NCI-H1694 treated with DMSO at 0.1 percent for 48 hours (cell line): Measurements from ENCODE around the gene KIAA1958.

Source experiments
- DNase-seq: peaks from one replicate; lab custom pipeline; 2025; lab: John Stamatoyannopoulos, UW

Gene KIAA1958

DNA sequence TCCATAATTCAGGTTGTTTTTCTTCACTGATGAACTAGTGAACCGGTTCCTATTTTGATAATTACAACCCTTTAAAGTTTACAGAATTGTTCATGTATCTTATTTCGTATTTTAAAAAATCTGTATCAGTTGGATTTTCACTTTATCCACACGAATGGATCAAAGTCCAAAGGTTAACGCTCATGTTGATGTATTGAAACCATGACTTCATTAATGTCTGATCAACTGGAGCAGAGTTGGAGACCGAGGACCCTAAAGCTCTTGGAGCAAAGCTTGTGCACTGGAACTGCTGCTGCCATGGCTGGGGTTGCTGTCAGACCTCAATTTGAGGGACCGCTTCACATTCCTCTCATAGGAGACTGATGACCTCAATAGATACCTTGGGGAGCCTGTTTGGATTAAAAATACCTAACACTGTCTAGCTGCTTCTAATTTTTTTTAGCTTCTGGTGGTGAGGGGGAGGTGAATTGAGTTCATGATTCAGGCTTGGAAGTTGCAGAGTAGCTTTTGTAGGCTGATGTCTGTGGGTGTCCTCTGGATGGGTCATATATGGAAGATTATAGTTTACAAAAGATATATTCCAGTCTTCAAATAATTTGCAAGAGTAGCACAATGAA, 45.1 kb downstream of the KIAA1958 start:
- no peak for DNase-seq

DNA sequence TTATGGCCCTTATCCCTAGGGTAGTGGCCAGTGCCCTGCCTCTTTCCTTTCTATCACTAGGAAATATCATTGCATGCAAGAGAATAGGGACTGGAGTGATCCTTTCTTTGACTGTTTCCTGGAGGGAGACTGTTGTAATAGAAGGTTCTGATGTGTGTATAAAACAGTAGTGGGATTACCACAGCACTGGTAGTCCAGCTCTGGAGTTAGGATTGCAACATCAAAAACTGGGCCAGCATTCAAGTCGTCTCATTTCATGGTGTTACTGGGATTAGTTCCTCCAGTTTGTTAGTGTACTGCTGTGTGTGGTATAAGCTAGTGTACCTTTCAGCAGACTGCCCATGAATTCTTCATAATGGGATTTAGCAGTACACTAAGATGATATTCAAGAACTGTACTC, 45.8 kb downstream of the KIAA1958 start:
- no peak for DNase-seq

DNA sequence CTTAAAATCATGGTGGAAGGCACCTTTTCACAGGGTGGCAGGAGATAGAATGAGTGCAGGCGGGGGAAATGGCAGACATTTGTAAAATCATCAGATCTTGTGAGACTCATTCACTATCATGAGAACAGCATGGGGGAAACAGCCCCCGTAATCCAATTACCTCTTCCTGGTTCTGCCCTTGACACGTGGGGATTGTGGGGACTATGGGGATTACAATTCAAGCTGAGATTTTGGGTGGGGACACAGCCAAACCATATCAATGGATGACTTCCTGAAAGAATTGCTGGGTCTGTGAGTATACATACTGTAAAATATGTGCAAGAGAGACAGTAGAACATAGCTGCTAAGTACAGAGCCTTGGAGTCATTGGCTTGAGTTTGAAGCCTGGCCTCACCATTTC, 47.0 kb downstream of the KIAA1958 start:
- no peak for DNase-seq

DNA sequence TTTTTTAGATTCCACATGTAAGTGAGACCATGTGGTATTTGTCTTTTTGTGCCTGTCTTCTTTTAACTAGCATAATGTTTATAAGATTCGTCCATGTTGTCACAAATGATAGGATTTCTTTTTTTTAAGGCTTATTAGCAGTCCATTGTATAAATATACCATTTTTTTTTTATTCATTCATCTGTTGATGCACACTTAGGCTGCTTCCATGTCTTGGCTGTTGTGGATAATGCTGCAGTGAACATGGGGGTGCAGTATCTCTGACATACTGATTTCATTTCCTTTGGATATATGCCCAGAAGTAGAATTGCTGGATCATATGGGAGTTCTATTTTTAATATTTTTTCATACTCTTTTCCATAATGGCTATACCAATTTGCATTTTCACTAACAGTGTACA, 48.7 kb downstream of the KIAA1958 start:
- no peak for DNase-seq

- no peak for DNase-seq
Measured at GRCh38 chr9:112535811-112536210, 49.2 kb downstream of the KIAA1958 start.

DNA sequence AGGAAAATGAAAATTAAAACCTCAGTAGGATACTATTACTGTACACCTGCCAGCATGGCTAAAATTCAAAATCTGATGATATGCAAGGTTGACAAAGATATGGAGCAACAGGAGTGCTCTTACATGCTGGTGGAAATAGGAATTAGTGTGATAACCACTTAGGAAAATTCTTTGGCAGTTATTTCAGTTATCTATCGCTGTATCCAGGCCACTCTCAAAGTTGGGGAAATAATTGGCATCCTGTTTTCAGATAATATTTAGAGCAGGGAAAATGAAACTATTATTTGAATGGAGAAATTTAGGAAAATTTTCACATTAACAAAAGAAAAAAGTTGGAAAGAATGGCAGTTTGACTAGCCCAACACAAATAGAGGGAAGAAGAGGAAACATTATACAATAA, 50.9 kb downstream of the KIAA1958 start:
- DNase-seq, result no peak

DNA sequence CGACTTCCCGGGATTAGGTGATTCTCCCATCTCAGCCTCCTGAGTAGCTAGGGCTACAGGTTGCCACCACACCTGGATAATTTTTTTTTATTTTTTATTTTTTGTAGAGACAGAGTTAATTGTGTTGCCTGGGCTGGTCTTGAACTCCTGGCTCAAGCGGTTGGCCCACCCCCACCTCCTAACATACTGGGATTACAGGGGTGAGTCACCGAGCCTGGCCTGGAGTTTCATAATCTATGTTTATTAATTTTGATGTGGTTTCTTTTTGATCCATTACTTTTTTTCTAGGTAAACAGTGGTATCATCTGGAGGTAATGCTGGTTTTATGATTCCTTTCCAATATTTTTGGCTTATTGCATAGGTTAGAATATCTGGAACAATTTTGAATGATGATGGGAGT, 54.2 kb downstream of the KIAA1958 start:
- no peak for DNase-seq

DNA sequence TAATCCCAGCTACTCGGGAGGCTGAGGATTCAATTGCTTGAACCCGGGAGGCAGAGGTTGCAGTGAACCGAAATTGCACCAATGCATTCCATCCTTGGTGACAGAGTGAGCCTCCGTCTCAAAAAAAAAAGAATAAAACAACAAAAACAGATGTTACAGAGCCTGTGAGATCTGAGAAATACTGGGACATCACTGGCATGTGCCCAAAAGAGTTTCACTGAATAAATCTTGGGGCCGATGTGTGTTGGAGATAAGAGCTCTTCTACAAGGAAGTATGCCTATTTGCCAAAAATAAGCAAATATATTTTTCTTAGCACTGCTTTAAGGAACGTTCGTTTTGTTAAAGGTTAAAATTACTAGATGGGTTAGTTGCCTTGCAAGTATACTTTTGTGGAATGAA, 55.1 kb downstream of the KIAA1958 start:
- DNase-seq, result no peak

- no peak for DNase-seq
Measured at GRCh38 chr9:112542593-112543292, 56.1 kb downstream of the KIAA1958 start.

DNA sequence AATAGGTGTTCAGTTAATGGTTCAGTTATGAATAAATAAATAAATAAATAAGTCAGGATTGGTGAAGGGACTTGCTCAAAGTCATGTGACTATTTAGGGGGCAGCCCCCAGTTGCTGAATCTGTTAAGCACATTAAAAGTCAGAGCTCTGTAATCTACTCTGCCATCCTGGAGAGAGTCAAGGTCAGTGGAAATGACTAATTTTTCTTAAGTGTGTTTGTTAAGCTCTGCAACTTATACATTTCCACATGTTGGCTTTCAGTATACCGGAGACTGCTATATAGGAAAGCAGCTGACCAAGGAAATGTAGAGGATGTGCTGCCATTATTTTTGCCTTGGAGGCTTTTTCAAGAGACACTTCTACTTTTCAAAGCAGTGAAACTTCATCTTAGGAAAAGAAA, 57.9 kb downstream of the KIAA1958 start:
- DNase-seq, result no peak

GRCh38 chr9:112545237-112545636, 58.6 kb downstream of the KIAA1958 start:
- DNase-seq, result no peak

- DNase-seq, result no peak
Measured at GRCh38 chr9:112546149-112547012, 59.8 kb downstream of the KIAA1958 start.

GRCh38 chr9:112548051-112548440, 61.4 kb downstream of the KIAA1958 start:
- DNase-seq, result no peak

DNA sequence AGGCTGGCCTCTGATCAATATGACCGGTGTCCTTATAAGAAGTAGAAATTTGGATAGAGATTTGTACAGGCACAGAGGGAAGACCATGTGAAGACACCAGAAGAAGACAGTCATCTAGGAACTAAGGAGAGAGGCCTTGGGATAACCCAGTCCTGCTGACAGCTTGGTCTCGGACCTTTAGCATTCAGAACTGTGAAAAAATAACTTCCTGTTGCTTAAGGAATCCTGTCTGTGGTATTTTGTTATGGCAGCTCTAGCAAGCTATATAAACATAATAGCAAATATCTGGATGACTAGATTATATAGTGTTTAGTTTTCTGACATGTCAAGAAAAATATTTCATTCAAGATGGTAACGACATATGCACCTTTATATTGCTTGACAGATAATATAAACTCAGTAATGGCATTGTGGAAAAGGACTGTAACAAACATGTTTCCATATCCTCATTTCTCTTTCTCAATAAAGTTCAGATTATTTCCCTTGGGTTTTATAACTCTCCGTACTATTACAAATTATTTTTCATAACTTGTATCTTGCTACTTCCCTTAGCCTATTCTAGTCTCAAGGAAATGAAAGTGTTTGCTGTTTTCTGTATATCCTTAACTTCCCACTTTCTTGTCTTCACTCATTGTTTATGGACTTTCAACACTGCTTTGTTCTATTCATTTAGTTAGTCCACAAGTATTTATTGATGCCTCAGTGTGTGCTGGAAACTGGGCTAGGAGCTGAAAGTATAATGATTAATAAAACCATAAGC, 62.4 kb downstream of the KIAA1958 start:
- no peak for DNase-seq

DNA sequence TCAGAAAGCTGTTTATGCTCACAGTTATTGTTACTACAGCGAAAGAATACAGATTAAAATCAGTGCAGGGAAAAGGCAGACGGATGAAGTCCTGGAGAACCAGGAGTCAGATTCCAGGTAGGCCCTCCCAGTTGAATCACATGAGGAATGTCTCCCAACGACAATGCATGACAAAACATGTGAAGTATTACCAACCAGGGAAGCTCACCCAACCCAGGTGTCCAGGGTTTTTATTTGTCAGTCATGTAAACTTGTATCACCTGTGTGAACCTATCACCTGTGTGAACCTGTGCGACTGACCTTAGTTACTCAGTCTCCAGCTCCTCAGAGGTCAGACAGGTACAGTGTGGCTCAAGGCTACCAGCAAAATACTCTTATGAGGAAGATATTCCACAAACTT, 63.9 kb downstream of the KIAA1958 start:
- no peak for DNase-seq

DNA sequence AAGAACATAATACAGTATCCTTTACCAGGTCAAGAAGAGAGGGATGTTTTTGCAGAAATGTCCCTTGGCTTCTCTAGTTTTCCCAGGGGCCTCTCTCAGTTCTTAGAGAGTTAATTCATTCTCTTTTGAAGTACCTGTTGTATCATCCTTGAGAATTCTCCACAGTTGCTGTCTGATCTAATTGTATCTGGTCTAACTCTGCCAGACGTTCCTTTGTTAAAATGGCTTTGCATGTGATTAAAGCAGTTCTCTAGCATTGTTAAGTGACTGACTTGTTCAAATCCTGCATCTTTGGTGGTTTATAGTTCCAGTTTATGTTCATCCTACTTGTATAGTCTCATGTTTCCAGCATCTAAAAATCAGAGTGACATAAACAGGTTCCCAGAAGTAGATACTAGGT, 65.0 kb downstream of the KIAA1958 start:
- no peak for DNase-seq

DNA sequence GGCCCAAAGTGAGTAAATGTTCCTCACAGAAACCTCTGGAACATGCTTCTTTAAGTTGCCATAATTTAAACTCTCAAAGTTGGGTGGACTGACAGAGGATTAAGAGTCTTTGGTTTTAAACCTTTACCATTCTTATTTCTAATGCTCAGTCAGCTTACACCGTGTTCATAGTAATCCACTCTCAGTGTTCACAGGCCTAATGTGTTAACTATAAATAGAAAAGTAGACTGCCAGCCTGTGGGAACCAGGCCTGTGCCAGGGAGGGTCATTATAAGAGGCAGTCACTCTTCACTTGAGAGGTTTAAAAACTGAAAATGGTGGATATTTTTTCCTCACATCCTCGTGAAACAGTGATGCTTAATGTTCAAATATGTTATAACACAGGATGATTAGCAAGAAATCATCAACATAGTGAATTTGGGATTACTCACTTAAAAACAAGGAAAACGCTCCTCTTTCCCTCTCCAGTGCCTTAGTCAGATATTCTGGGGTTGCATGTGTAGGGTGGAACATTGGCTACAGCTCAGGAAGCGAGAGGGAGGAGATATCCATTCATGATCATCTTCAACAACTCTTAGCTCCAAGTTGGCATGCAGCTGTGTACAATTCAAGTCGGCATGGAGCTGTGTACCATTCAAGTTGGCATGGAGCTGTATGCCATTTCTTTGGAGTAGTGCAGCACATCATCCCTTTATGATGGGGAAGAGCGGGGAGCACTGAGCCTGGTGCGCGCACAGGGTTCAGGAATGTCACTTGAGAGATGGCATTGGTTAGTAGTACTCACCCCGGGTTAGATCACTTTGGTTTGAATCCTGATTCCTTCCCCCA, 65.8 kb downstream of the KIAA1958 start:
- no peak for DNase-seq

DNA sequence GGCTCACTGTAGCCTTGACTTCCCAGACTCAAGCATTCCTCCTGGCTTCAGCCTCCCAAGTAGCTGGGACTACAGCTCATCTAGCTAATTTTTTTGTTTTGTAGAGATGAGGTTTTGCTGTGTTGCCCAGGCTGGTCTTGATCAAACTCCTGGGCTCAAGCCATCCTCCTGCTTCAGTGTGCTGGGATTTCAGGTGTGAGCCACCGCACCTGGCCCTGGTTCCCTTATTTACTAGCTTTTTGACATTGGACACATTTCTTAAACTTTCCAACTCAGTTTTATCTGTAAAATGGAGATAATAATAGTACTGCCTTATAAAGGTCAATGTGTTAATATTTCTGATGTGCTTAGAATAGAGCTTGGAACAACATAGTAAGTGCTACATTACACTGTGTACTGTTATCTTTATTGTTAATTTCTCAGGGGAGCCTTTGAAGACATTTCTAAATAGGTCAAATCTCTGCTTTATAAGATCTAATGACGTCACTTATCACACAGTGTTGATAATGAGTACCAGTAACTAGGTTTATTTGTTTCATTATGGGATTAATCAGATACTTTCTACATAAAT, 66.7 kb downstream of the KIAA1958 start:
- DNase-seq, result no peak

DNA sequence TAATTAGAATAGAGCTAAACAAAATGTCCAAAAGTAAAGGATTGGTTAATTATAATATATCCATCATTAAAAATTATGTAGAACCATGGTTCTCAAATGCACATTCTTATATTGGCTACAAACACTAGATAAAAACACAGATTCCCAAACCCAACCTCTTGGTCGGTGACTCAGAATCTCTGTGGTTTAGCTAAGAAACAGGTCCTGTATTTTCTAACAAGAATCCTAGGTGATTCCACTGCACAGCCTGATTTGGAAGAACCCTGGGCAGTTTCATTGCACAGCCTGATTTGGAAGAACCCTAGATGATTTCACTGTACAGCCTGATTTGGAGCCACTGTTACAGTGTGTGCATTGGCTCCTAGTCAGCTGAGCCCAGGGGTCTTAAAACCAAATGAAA, 67.9 kb downstream of the KIAA1958 start:
- no peak for DNase-seq

DNA sequence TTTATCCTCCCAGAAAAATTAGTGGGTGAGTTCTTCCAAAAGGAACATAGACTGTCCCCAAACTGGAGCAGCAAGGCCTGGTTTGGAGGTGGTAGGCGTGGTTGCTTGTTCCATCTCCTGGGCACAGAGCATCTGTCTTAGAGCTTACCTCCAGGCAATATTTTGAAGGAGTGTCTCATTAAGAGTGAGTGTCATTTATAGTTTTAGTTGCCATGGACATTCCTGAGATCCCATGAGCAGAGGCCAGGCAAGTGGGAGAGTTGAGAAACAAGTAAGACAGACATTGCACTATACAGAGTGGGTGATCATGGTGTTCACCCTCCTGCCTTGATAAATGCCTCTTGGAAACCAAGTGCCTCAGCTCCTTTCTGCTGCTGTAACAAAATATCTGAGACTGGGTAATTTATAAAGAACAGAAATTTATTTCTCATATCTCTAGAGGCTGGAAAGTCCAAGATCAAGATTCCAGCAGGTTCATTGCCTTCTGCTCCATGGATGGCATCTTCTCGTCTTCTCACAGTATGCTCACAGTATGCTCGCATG, 68.5 kb downstream of the KIAA1958 start:
- no peak for DNase-seq
